HCT116 (cell line): ENCODE measurements around the gene DCAF11. TPM values are rescaled to one million over a fixed set of nuclear protein-coding genes. Genes with fewer than 3 reads are reported as not detected.

Source experiments
- ATAC-seq: fragments of 200-7000 bp; cut with Tn5 transposase; 2 replicates; pipeline ENCODE4 v1.9.1; 2020; ENCODE audit warnings: mild to moderate bottlenecking, moderate library complexity
- BruUV-seq: library from RNA; stranded (reverse); fragments of 400-500 nt; replicated peaks from 2 replicates; lab custom pipeline; 2021; lab: Mats Ljungman, UMichigan
- CTCF ChIA-PET: fragments of 300-600 bp; sonication (Branson Sonifier 250); formaldehyde crosslinking; loops from one replicate; lab custom pipeline; 2021; ENCODE audit warnings: antibody characterized with exemption; lab: Charles Lee
- POLR2A ChIA-PET: fragments of 300-600, 350-600 bp; sonication (Branson Sonifier 250); formaldehyde crosslinking; loops from one replicate; lab custom pipeline; 2021; ENCODE audit warnings: antibody characterized with exemption; lab: Charles Lee
- RAD21 ChIA-PET, 2 experiments: fragments of 300-600 bp; sonication (Branson Sonifier 250); formaldehyde crosslinking; loops; one replicate each; lab custom pipeline; 2023; ENCODE audit warnings: low total read pairs in 2 of 2; ENCODE audit not compliant: uncharacterized antibody in 2 of 2, unreplicated experiment in 2 of 2, low non-redundant PET in 1 of 2; lab: Charles Lee
- DNase-seq: peaks from one replicate; pipeline ENCODE4 v3.0.0-alpha.2; 2010; ENCODE audit warnings: low read depth, low spot score
- H2AFZ ChIP-seq: fragments of 200-600 bp; shearing (Covaris generic), sonication (generic); 2 replicates; pipeline ENCODE4 v1.6.1; 2017; ENCODE audit warnings: low read depth, mixed run types, mixed read lengths, antibody characterized with exemption, low read length; ENCODE audit not compliant: poor library complexity, severe bottlenecking
- H3K27ac ChIP-seq: 2 replicates; pipeline ENCODE4 v1.5.1; 2012; ENCODE audit warnings: low read depth, low read length
- H3K27me3 ChIP-seq: fragments of 200-600 bp; sonication (generic); 2 replicates; pipeline ENCODE4 v1.6.1; 2016; ENCODE audit warnings: mixed run types, low read length, mixed read lengths; ENCODE audit not compliant: insufficient read depth
- H3K36me3 ChIP-seq, 2 experiments: fragments of 200-500 bp in 1 of 2; fragments of 200-600 bp in 1 of 2; sonication (Bioruptor generic) in 1 of 2; sonication (generic) in 1 of 2; 2 replicates each; pipeline versions ENCODE4 v1.5.1 to v1.6.1; 2014 to 2016; ENCODE audit warnings: low read length in 2 of 2, inconsistent platforms in 1 of 2, mixed read lengths in 1 of 2, mixed run types in 1 of 2; ENCODE audit not compliant: insufficient read depth in 2 of 2, control insufficient read depth in 1 of 2
- H3K4me1 ChIP-seq, 2 experiments: fragments of 200-600 bp in 1 of 2; sonication (generic) in 1 of 2; 2 replicates each; pipeline versions ENCODE4 v1.5.1 to v1.6.1; 2012 to 2017; ENCODE audit warnings: low read length in 2 of 2, inconsistent platforms in 1 of 2, mild to moderate bottlenecking in 1 of 2, mixed read lengths in 1 of 2, mixed run types in 1 of 2, moderate library complexity in 1 of 2; ENCODE audit not compliant: insufficient read depth in 2 of 2, control insufficient read depth in 1 of 2
- H3K4me2 ChIP-seq: fragments of 200-600 bp; sonication (generic); 2 replicates; pipeline ENCODE4 v1.6.1; 2017; ENCODE audit warnings: mixed run types, low read length, mixed read lengths
- H3K4me3 ChIP-seq, 2 experiments: fragments of 200-600 bp in 1 of 2; sonication (generic) in 1 of 2; replicated peaks in 1 of 2; 2 replicates each; pipeline ENCODE4 v1.5.1; 2011 to 2016; ENCODE audit warnings: low read length in 2 of 2, control low read depth in 1 of 2, low read depth in 1 of 2, mild to moderate bottlenecking in 1 of 2, mixed read lengths in 1 of 2, mixed run types in 1 of 2
- H3K79me2 ChIP-seq: fragments of 200-600 bp; sonication (generic); 2 replicates; pipeline ENCODE4 v1.6.1; 2017; ENCODE audit warnings: mild to moderate bottlenecking, mixed run types, low read length, moderate library complexity, mixed read lengths; ENCODE audit not compliant: insufficient read depth
- H3K9ac ChIP-seq: fragments of 200-600 bp; sonication (generic); 2 replicates; pipeline ENCODE4 v1.6.1; 2016; ENCODE audit warnings: low read length, mixed read lengths
- H3K9me2 ChIP-seq: fragments of 200-600 bp; sonication (generic), shearing (Covaris generic); 2 replicates; pipeline ENCODE4 v1.6.1; 2017; ENCODE audit warnings: mixed run types, mild to moderate bottlenecking, moderate library complexity; ENCODE audit not compliant: insufficient read depth
- H3K9me3 ChIP-seq, 2 experiments: fragments of 200-500 bp in 1 of 2; fragments of 200-600 bp in 1 of 2; sonication (Bioruptor generic) in 1 of 2; sonication (generic) in 1 of 2; 2 replicates each; pipeline ENCODE4 v1.6.1; 2014 to 2017; ENCODE audit warnings: low read length in 2 of 2, mixed read lengths in 2 of 2, inconsistent platforms in 1 of 2, low read depth in 1 of 2, mild to moderate bottlenecking in 1 of 2, mixed run types in 1 of 2, moderate library complexity in 1 of 2; ENCODE audit not compliant: control insufficient read depth in 1 of 2, insufficient read depth in 1 of 2
- H4K20me1 ChIP-seq: fragments of 200-600 bp; sonication (generic), shearing (Covaris generic); 2 replicates; pipeline ENCODE4 v1.6.1; 2017; ENCODE audit warnings: mixed run types, mild to moderate bottlenecking, moderate library complexity; ENCODE audit not compliant: insufficient read depth
- ATF3 ChIP-seq: IDR thresholded peaks from 2 replicates; pipeline ENCODE4 v1.6.1; 2012
- CEBPB ChIP-seq: IDR thresholded peaks from 2 replicates; pipeline ENCODE4 v1.6.1; 2012; ENCODE audit warnings: low read depth
- CTCF ChIP-seq, 3 experiments: fragments of 200-600 bp in 1 of 3; sonication (generic) in 1 of 3; IDR thresholded peaks in 2 of 3; conservative IDR thresholded peaks in 1 of 3; 2 replicates each; pipeline ENCODE4 v1.5.1; 2012 to 2017; ENCODE audit warnings: low read depth in 2 of 3, low read length in 2 of 3, antibody characterized with exemption in 1 of 3, borderline replicate concordance in 1 of 3, control low read depth in 1 of 3, mild to moderate bottlenecking in 1 of 3, mixed read lengths in 1 of 3, mixed run types in 1 of 3, moderate library complexity in 1 of 3; ENCODE audit not compliant: insufficient read depth in 1 of 3
- EGR1 ChIP-seq: IDR thresholded peaks from 2 replicates; pipeline ENCODE4 v1.6.1; 2012; ENCODE audit warnings: low read depth
- FOSL1 ChIP-seq: IDR thresholded peaks from 2 replicates; pipeline ENCODE4 v1.6.1; 2012; ENCODE audit warnings: low read depth
- MAX ChIP-seq: IDR thresholded peaks from 2 replicates; pipeline ENCODE4 v1.6.1; 2012
- RAD21 ChIP-seq: IDR thresholded peaks from 2 replicates; pipeline ENCODE4 v1.6.1; 2012; ENCODE audit warnings: low read depth, mild to moderate bottlenecking
- REST ChIP-seq: IDR thresholded peaks from 2 replicates; pipeline ENCODE4 v1.6.1; 2012; ENCODE audit warnings: low read depth
- SRF ChIP-seq: IDR thresholded peaks from 2 replicates; pipeline ENCODE4 v1.6.1; 2012; ENCODE audit warnings: low read depth
- TCF7L2 ChIP-seq: IDR thresholded peaks from 2 replicates; pipeline ENCODE4 v1.7.0; 2011; ENCODE audit warnings: borderline replicate concordance, inconsistent platforms; ENCODE audit not compliant: insufficient read depth, insufficient read length; ENCODE audit errors: extremely low read depth
- YY1 ChIP-seq: IDR thresholded peaks from 2 replicates; pipeline ENCODE4 v1.6.1; 2011; ENCODE audit warnings: low read length, low read depth, moderate library complexity, mild to moderate bottlenecking; ENCODE audit not compliant: insufficient replicate concordance; ENCODE audit errors: extremely low read depth
- ZBTB33 ChIP-seq: IDR thresholded peaks from 2 replicates; pipeline ENCODE4 v1.6.1; 2011; ENCODE audit warnings: mild to moderate bottlenecking, low read length, moderate library complexity; ENCODE audit not compliant: insufficient replicate concordance; ENCODE audit errors: extremely low read depth
- ZNF274 ChIP-seq: fragments of 200-500 bp; sonication (Bioruptor generic); IDR thresholded peaks from 2 replicates; pipeline ENCODE4 v1.6.1; 2014; ENCODE audit warnings: mild to moderate bottlenecking, low read depth, low read length, inconsistent platforms
- intact Hi-C: fragments of 100-400 bp; cut with micrococcal nuclease; formaldehyde crosslinking; loops from 2 replicates; pipeline ENCODE4 v1.10.0; 2022
- total RNA-seq: library from RNA; stranded (reverse); gene quantifications from one replicate; pipeline ENCODE4 v1.2.1, GENCODE V29; 2021; ENCODE audit not compliant: unreplicated experiment

Gene DCAF11
- total RNA-seq, 1 experiment from 2014 or later: 47.5 TPM

GRCh38 chr14:24096545-24097181 lies 17.9 kb upstream of the DCAF11 start (continued):
- TF ChIP-seq REST (no peak), ATF3 (no peak), MAX (no peak), CEBPB (no peak), YY1 (no peak)

- H3K9me2 ChIP-seq: no peaks in the 10 kb centered on the region
- no peaks in the 10 kb centered on the region for H3K36me3 ChIP-seq
- DNase-seq (no peak), ATAC-seq (no peak)
- H3K4me2 ChIP-seq: no peak overlapping the region
- ChIA-PET CTCF (interaction anchor here (0.8 kb wide), 1 partner anchor 10 kb away, joined by 3 read pairs; no protein-coding TSS in a partner anchor), RAD21 (no interaction called here), POLR2A (no interaction called here)
- intact Hi-C loops: loop anchor here (10.0 kb wide), 1 partner anchor 114 kb away; the partner anchor contains the start of gene DHRS4L2
- peaks cover 10 to 18% of the 10 kb centered on the region in 2 experiments for H3K4me1 ChIP-seq
- peaks cover 7% of the 10 kb centered on the region; the same call in 1 of the 2 replicates for H3K79me2 ChIP-seq
- no peak overlapping the region for H3K27ac ChIP-seq
- no peaks in the 10 kb centered on the region for H3K27me3 ChIP-seq
- no TSS peak for BruUV-seq
- H3K4me3 ChIP-seq: no peak overlapping the region
- no peak overlapping the region for H3K9ac ChIP-seq
- no peaks in the 10 kb centered on the region for H4K20me1 ChIP-seq
- H2AFZ ChIP-seq: no peak overlapping the region
- H3K9me3 ChIP-seq: no peaks in the 10 kb centered on the region
- TF ChIP-seq ZBTB33 (no peak), FOSL1 (no peak), ATF3 (no peak), EGR1 (no peak), SRF (no peak), YY1 (no peak), TCF7L2 (no peak), CEBPB (no peak), ZNF274 (no peak), RAD21 (no peak), CTCF (IDR thresholded peaks at IDR 0.05 in 2 of 3, conservative IDR thresholded peaks at IDR 0.05 in 1 of 3; ENCODE audit: borderline replicate concordance in 1 of 3, insufficient read depth in 1 of 3, low read depth in 2 of 3, low read length in 2 of 3) (no peak)
These were observed 16.2 kb upstream of the DCAF11 start for GRCh38 chr14:24098229-24098926.
